ENCODE measurements around the gene EEFSEC. TPM values are rescaled to one million over a fixed set of nuclear protein-coding genes. Genes with fewer than 3 reads are reported as not detected.

Gene EEFSEC
- total RNA-seq, 2 donors from 2014 or later, result 20.8 to 32.7 TPM

- no peak for ATAC-seq
- H3K9me3 Mint-ChIP-seq, result peaks cover 10% of the 10 kb centered on the region
Measured at GRCh38 chr3:128260275-128260674, 107.0 kb downstream of the EEFSEC start.

GRCh38 chr3:128262457-128262856, 109.2 kb downstream of the EEFSEC start:
- no peak overlapping the region for H3K4me3 Mint-ChIP-seq
- peaks cover 10% of the 10 kb centered on the region for H3K9me3 Mint-ChIP-seq
- ATAC-seq (no peak), DNase-seq (ENCODE audit: low spot score) (no peak)
- H3K36me3 Mint-ChIP-seq, result peaks cover 16% of the 10 kb centered on the region
- no peaks in the 10 kb centered on the region for H3K27me3 Mint-ChIP-seq
- no peak overlapping the region for H3K27ac Mint-ChIP-seq
- H3K4me1 Mint-ChIP-seq (ENCODE audit: low read depth in 2 of 2), result peaks cover 1 to 4% of the 10 kb centered on the region in 2 donors

More at GRCh38 chr3:128260275-128260674, 107.0 kb downstream of the EEFSEC start:
- no peak for DNase-seq (ENCODE audit: low spot score)
- Mint-ChIP-seq H3K4me1 (ENCODE audit: low read depth in 2 of 2) (peaks cover 6 to 20% of the 10 kb centered on the region in 2 donors), H3K27me3 (no peaks in the 10 kb centered on the region), H3K36me3 (peaks cover 16% of the 10 kb centered on the region), H3K4me3 (no peak overlapping the region), H3K27ac (no peak overlapping the region)

DNA sequence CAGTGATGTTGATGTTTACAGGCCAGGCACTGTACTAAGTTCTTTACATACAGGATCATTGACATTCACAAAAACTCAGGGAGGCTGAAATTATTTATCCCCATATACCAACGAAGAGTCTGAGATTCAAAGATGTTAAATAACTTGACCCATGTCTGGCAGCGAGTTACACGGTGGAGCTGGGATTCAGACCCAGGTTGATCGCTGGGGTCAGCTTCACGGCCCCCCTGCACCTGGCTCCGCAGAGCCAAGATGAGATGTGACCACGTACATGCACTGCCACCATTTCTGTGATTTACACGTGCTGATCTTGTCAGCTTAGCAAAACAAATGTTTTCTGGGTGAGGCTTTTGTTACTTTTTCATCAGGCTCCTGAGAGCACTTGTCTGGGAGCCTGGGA, 109.8 kb downstream of the EEFSEC start:
- no peak overlapping the region for H3K4me3 Mint-ChIP-seq
- no peak for DNase-seq (ENCODE audit: low spot score)
- H3K27me3 Mint-ChIP-seq, result no peaks in the 10 kb centered on the region
- peaks cover 18% of the 10 kb centered on the region for H3K36me3 Mint-ChIP-seq
- no peak overlapping the region for H3K27ac Mint-ChIP-seq
- ATAC-seq, result no peak
- peaks cover 0 to 4% of the 10 kb centered on the region in 2 donors for H3K4me1 Mint-ChIP-seq (ENCODE audit: low read depth in 2 of 2)
- H3K9me3 Mint-ChIP-seq, result peaks cover 10% of the 10 kb centered on the region

DNA sequence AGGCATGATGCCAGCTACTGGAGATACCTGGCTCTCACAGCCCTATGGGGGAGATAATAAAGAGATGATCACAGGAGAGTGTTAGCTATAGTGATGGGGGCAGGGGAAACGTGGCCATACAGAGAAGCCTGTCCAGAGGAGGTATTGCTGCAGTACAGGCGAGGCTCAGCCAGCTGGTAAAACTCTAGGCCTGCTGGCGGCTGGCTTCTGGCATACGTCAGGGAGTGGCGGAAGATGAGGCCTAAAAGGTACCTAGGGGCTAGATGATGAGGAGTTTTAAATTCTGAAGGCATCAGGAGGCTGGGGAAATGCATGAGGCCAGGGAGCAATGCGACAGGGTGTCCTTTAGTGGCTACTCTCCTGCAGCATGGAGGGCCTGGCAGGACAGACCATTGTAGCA, 110.7 kb downstream of the EEFSEC start:
- Mint-ChIP-seq H3K27ac (no peak overlapping the region), H3K4me3 (no peak overlapping the region), H3K36me3 (peaks cover 22% of the 10 kb centered on the region), H3K27me3 (no peaks in the 10 kb centered on the region), H3K4me1 (ENCODE audit: low read depth in 2 of 2) (peaks cover 0 to 4% of the 10 kb centered on the region in 2 donors), H3K9me3 (peaks cover 9% of the 10 kb centered on the region)
- DNase-seq (ENCODE audit: low spot score) (no peak), ATAC-seq (no peak)

DNA sequence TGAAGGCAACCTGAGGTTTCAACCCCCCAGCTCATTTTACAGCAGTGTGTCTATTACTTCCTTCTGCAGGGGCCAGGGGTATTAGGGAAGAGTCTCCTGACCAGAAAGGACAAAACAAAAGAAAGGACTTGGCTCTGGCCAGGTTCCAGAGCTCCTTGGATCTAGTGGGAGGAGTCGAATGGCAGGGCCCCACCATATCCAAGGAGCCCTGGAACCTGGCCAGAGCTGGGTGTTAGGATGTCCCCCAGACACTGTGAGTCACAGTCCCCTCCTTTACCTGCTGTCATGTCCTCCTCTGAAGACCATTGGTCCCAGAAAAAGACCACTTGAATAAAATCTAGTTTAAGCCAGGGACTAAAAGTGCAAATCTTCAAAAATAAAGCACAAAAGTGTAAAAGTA, 113.2 kb downstream of the EEFSEC start:
- H3K4me3 Mint-ChIP-seq, result no peak overlapping the region
- peaks cover 9% of the 10 kb centered on the region for H3K36me3 Mint-ChIP-seq

GRCh38 chr3:128267541-128267940, 114.3 kb downstream of the EEFSEC start:
- Mint-ChIP-seq H3K27ac (no peak overlapping the region), H3K4me1 (ENCODE audit: low read depth in 2 of 2) (peaks cover 0 to 2% of the 10 kb centered on the region in 2 donors), H3K36me3 (peaks cover 6% of the 10 kb centered on the region), H3K9me3 (no peaks in the 10 kb centered on the region), H3K4me3 (no peak overlapping the region), H3K27me3 (no peaks in the 10 kb centered on the region)
- DNase-seq (ENCODE audit: low spot score) (no peak), ATAC-seq (no peak)

More for the DNA sequence above, 113.2 kb downstream of the EEFSEC start:
- no peak for ATAC-seq
- DNase-seq (ENCODE audit: low spot score), result no peak
- H3K9me3 Mint-ChIP-seq, result no peaks in the 10 kb centered on the region
- no peak overlapping the region for H3K27ac Mint-ChIP-seq
- H3K4me1 Mint-ChIP-seq (ENCODE audit: low read depth in 2 of 2), result peaks cover 0 to 2% of the 10 kb centered on the region in 2 donors
- no peaks in the 10 kb centered on the region for H3K27me3 Mint-ChIP-seq

DNA sequence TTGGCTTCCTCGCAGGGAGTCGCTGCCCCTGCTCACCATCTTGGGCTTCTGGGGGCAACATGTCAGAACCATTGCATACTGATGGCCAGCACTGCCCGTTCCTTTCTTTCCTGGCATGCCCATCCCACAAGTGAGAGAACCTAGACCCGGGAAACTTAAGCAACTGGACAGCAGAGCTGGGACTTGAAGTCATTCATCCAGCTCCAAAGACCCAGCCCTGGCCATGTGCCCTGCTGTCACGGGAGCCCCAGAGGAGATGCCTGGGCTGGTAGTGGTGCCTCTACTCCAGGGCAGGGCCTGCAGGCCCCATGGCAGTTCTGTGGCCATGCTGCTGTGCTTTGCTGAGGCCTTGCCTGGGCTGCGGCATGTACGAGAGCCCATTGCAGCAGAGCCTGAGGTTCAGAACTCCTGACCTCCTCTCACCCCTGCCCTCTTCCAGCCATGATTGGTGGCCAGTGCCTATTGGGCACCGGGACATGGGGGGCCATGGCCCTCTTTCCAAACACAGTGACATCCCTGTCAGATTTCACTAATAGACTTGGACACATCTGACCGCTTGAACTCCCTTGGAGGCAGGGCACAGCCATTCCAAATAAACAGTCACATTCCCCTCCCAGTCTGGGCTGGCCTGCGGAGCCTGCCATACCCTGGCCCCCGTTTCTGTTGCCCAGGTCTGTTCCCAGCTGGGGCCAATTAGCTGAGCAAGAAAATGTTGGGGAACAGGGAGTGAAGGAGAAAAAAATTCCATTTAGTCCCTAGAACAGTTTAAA, 115.9 kb downstream of the EEFSEC start:
- DNase-seq (ENCODE audit: low spot score), result no peak
- H3K4me3 Mint-ChIP-seq, result no peak overlapping the region
- peak overlapping the region in 1 of 2 donors; percentile 54 for H3K27ac Mint-ChIP-seq

GRCh38 chr3:128269796-128270195, 116.5 kb downstream of the EEFSEC start:
- H3K9me3 Mint-ChIP-seq, result no peaks in the 10 kb centered on the region
- H3K27ac Mint-ChIP-seq, result peak overlapping the region in 1 of 2 donors; percentile 54
- ATAC-seq, result no peak
- no peak for DNase-seq (ENCODE audit: low spot score)
- no peaks in the 10 kb centered on the region for H3K4me1 Mint-ChIP-seq (ENCODE audit: low read depth in 2 of 2)
- no peaks in the 10 kb centered on the region for H3K27me3 Mint-ChIP-seq
- no peak overlapping the region for H3K4me3 Mint-ChIP-seq
- H3K36me3 Mint-ChIP-seq, result peaks cover 6% of the 10 kb centered on the region

More for the DNA sequence above, 115.9 kb downstream of the EEFSEC start:
- Mint-ChIP-seq H3K27me3 (no peaks in the 10 kb centered on the region), H3K4me1 (ENCODE audit: low read depth in 2 of 2) (no peaks in the 10 kb centered on the region), H3K9me3 (no peaks in the 10 kb centered on the region), H3K36me3 (peaks cover 6% of the 10 kb centered on the region)
- ATAC-seq, result no peak

DNA sequence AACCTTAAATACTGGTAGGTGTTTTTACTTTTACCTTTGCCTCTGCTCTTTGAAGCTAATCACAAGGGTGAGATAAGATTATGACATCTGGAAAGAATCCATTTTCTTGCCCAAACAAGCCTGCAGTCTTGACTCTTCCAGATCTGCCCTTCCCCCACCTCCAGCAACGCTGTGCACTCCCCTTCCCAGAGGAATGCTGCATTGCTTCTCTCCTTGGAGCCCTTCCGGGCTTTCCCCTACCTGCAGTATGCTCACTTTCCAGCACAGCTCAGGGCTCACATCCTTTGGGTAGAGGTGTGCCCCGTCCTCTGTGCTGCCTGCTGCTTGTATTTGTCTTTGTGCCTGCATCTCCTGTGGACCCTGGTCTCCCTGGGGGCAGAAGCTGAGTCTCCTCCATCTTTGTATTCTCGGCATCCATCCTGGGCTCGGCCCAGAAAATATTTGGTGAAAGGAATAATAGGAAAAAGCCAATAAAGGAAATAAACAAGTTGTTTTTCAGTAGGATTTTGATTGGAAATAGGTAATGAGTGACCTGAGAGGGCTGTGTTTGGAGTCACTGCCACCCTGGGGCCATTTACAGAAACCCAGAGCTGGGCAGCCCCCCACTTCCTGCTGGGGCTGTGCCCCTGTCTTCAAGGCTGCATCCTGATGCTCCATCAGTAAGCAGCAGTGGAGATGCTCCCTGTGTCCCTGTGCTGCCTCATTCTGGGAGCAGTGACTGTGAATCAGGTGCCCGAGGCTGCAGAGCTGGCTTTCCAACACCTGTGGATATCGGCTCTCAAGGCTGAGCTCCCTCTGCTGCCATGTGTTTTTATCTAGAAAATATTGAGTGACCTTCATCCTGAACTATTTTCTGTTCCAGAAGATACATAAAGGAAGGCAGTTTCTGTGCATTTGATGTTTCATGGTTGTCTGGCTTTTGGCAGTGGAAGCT, 117.5 kb downstream of the EEFSEC start:
- ATAC-seq (no peak), DNase-seq (ENCODE audit: low spot score) (no peak)
- Mint-ChIP-seq H3K27ac (no peak overlapping the region), H3K27me3 (no peaks in the 10 kb centered on the region), H3K36me3 (peaks cover 6% of the 10 kb centered on the region), H3K4me1 (ENCODE audit: low read depth in 2 of 2) (no peaks in the 10 kb centered on the region), H3K9me3 (no peaks in the 10 kb centered on the region), H3K4me3 (no peak overlapping the region)

GRCh38 chr3:128271536-128272332, 118.5 kb downstream of the EEFSEC start:
- Mint-ChIP-seq H3K27ac (no peak overlapping the region), H3K4me1 (ENCODE audit: low read depth in 2 of 2) (no peaks in the 10 kb centered on the region), H3K27me3 (no peaks in the 10 kb centered on the region), H3K4me3 (no peak overlapping the region), H3K9me3 (no peaks in the 10 kb centered on the region), H3K36me3 (peaks cover 6% of the 10 kb centered on the region)
- ATAC-seq (no peak), DNase-seq (ENCODE audit: low spot score) (no peak)

GRCh38 chr3:128273109-128273840, 120.0 kb downstream of the EEFSEC start:
- Mint-ChIP-seq H3K4me1 (ENCODE audit: low read depth in 2 of 2) (no peaks in the 10 kb centered on the region), H3K9me3 (no peaks in the 10 kb centered on the region), H3K27me3 (no peaks in the 10 kb centered on the region), H3K27ac (no peak overlapping the region), H3K36me3 (peaks cover 3% of the 10 kb centered on the region), H3K4me3 (no peak overlapping the region)
- no peak for ATAC-seq
- no peak for DNase-seq (ENCODE audit: low spot score)

GRCh38 chr3:128273841-128274573, 120.7 kb downstream of the EEFSEC start:
- H3K27ac Mint-ChIP-seq, result no peak overlapping the region
- DNase-seq (ENCODE audit: low spot score) (no peak), ATAC-seq (no peak)
- no peak overlapping the region for H3K4me3 Mint-ChIP-seq
- H3K9me3 Mint-ChIP-seq, result no peaks in the 10 kb centered on the region
- no peaks in the 10 kb centered on the region for H3K36me3 Mint-ChIP-seq
- no peaks in the 10 kb centered on the region for H3K4me1 Mint-ChIP-seq (ENCODE audit: low read depth in 2 of 2)
- H3K27me3 Mint-ChIP-seq, result no peaks in the 10 kb centered on the region

All from natural killer cell treated with Interleukin-12 subunit alpha and Interleukin-12 subunit beta and Interleukin-15 and Interleukin-18, amount 100 ng/mL, for 72 hours (primary cell).